NCI-H187 treated with DMSO at 0.1 percent for 48 hours (cell line): ENCODE measurements around the gene NTHL1.
"Not testable (repeated sequence)": the region's sequence is repeated elsewhere in the genome, so short reads cannot be mapped to it uniquely, and the experiment has no call there.

Experiments used
- DNase-seq: peaks from one replicate; lab custom pipeline; 2025; lab: John Stamatoyannopoulos, UW

Gene NTHL1

GRCh38 chr16:2028146-2028545 is 19.5 kb downstream of the NTHL1 start:
- DNase-seq, result no peak

GRCh38 chr16:2027024-2028010 is 20.3 kb downstream of the NTHL1 start:
- no peak for DNase-seq

GRCh38 chr16:2026461-2027023 is 21.1 kb downstream of the NTHL1 start, which contains the start of gene NHERF2:
Gene NHERF2 (plus strand): TSS chr16:2026902. CDS start chr16:2027006, 104 bp downstream.
- no peak for DNase-seq

GRCh38 chr16:2025878-2026460 is 21.7 kb downstream of the NTHL1 start:
- no peak for DNase-seq

GRCh38 chr16:2025251-2025650 is 22.4 kb downstream of the NTHL1 start:
- no peak for DNase-seq

- DNase-seq, result no peak
Measured at GRCh38 chr16:2024032-2024420, 23.6 kb downstream of the NTHL1 start.

- peak; percentile 70 for DNase-seq
Measured at GRCh38 chr16:2023092-2024031, 24.3 kb downstream of the NTHL1 start.

- DNase-seq, result no peak
Measured at GRCh38 chr16:2022723-2023091, 24.9 kb downstream of the NTHL1 start.

- no peak for DNase-seq
Measured at GRCh38 chr16:2019921-2020831, 27.5 kb downstream of the NTHL1 start.

- DNase-seq, result no peak
Measured at GRCh38 chr16:2019518-2019920, 28.1 kb downstream of the NTHL1 start, which contains the start of gene NPW. Gene NPW (plus strand): TSS chr16:2019785.

- DNase-seq, result no peak
Measured at GRCh38 chr16:2016407-2016922, 31.2 kb downstream of the NTHL1 start.

- DNase-seq, result no peak
Measured at GRCh38 chr16:2015947-2016208, 31.8 kb downstream of the NTHL1 start.

- no peak for DNase-seq
Measured at GRCh38 chr16:2015117-2015946, 32.3 kb downstream of the NTHL1 start.

- DNase-seq, result no peak
Measured at GRCh38 chr16:2013527-2013926, 34.1 kb downstream of the NTHL1 start.

GRCh38 chr16:2011726-2012125 is 35.9 kb downstream of the NTHL1 start:
- DNase-seq, result not testable (repeated sequence)

- peak; percentile 48 for DNase-seq
Measured at GRCh38 chr16:2009791-2010510, 37.7 kb downstream of the NTHL1 start, which contains the start of gene ZNF598. Gene ZNF598 (minus strand): TSS chr16:2009821.

- DNase-seq, result no peak
Measured at GRCh38 chr16:2009164-2009711, 38.4 kb downstream of the NTHL1 start.

- DNase-seq, result no peak
Measured at GRCh38 chr16:2008631-2009163, 38.9 kb downstream of the NTHL1 start.
